ENCODE results near the gene COL27A1. TPM values are rescaled to one million over a fixed set of nuclear protein-coding genes. Genes with fewer than 3 reads are reported as not detected.

COL27A1 gene
- total RNA-seq, 1 donor from 2014 or later: 13.0 TPM

DNA sequence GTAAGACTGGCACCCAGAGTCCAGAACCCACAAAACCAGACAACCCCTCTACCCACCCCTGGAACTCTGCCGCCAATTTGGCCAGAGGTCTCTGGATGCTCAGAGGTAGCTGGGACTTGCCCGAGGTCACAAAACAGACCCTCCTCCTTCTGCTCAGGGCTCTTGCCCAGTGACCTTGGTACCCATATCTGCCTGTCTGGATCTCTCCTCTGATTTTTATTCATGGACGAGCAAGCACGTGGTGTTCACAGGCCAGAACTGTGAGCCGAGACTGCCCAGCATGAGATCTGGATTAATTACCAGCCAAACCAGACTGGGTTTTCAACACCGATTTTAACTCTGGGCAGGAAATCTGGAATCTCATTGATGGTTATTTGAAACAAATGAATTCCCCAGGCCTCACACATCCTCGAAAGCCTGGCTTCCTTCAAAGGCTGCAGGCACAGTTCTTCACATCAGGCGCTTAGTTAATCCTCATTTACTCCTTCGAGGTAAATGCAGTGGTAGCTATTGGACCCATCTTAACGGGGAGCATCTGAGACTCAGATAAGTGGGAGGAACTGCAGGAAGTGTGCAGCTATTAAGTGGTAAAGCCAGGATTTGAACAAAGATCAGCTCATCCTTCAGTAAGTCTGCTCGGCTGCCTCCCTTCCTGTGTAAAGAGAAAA, 21.4 kb downstream of the COL27A1 start:
- H3K27ac ChIP-seq: no peak overlapping the region
- H3K36me3 ChIP-seq: no peaks in the 10 kb centered on the region
- intact Hi-C loops (cut with DNase I): no loop called here
- DNase-seq: no peak
- no peaks in the 10 kb centered on the region for H3K9me3 ChIP-seq
- H3K4me3 ChIP-seq: no peak overlapping the region
- no peaks in the 10 kb centered on the region for H3K27me3 ChIP-seq (ENCODE audit: low read depth)
- peaks cover 29% of the 10 kb centered on the region for H3K4me1 ChIP-seq
- TF ChIP-seq, protein P1, sequence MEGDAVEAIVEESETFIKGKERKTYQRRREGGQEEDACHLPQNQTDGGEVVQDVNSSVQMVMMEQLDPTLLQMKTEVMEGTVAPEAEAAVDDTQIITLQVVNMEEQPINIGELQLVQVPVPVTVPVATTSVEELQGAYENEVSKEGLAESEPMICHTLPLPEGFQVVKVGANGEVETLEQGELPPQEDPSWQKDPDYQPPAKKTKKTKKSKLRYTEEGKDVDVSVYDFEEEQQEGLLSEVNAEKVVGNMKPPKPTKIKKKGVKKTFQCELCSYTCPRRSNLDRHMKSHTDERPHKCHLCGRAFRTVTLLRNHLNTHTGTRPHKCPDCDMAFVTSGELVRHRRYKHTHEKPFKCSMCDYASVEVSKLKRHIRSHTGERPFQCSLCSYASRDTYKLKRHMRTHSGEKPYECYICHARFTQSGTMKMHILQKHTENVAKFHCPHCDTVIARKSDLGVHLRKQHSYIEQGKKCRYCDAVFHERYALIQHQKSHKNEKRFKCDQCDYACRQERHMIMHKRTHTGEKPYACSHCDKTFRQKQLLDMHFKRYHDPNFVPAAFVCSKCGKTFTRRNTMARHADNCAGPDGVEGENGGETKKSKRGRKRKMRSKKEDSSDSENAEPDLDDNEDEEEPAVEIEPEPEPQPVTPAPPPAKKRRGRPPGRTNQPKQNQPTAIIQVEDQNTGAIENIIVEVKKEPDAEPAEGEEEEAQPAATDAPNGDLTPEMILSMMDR (IDR thresholded peaks at IDR 0.05): no peak
- ATAC-seq: no peak

DNA sequence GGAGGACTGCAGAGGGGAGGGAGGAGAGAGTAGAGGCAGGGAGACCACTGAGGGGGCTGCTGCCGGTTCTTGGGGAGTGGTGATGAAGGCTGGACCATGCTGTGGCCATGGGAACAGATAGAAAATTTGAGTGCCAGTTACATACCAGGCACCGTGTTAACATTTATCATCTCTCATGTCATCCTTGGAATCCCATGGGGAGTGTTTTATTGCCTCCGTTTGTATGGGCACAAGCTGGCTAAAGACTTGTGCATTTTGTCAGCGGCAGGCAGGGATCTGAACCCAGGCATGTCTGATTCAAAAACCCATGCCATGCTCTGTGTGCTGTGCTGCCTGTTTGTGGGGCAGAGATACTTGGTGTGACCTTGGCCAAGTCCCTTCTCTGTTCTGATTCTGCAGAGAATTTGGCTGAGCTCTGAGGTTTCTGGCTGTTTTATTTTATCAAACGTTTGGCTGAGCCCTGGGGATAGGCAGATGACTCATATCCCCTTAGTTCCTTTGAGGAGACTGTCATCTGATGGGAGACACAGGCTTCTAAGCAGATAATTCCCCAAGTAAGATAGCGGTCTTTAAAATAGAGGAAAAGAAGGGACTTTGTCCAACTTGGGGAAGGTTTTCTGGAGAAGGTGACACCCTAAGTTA, 22.2 kb downstream of the COL27A1 start:
- intact Hi-C loops (cut with DNase I): no loop called here
- ATAC-seq (no peak), DNase-seq (no peak)
- Histone ChIP-seq H3K36me3 (no peaks in the 10 kb centered on the region), H3K4me1 (peaks cover 29% of the 10 kb centered on the region), H3K9me3 (no peaks in the 10 kb centered on the region), H3K27me3 (ENCODE audit: low read depth) (no peaks in the 10 kb centered on the region), H3K27ac (no peak overlapping the region), H3K4me3 (no peak overlapping the region)
- TF ChIP-seq, protein P1 (IDR thresholded peaks at IDR 0.05): no peak

DNA sequence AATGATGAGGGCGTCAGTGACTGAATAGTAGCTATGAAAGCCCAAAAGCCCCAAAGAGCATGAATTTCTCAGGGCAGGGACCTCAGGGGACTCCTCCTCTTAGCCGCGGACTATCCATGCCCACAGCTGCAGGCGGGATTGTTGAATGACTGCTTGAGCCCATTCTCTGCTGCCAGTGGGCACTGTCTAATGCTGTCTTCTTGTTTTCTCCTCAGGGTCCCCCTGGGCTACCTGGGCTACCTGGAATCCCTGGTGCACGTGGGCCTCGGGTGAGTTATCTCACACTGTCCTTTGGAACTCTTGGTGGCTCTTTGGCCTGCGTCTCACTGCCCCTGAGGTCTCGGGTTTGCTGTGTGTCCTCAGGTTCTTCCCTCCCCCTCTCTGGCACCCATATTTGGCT, 22.7 kb downstream of the COL27A1 start:
- H3K4me1 ChIP-seq: peaks cover 29% of the 10 kb centered on the region
- intact Hi-C loops (cut with DNase I): no loop called here
- DNase-seq: no peak
- H3K27ac ChIP-seq: no peak overlapping the region
- no peak for ATAC-seq
- H3K36me3 ChIP-seq: no peaks in the 10 kb centered on the region
- no peak overlapping the region for H3K4me3 ChIP-seq
- no peaks in the 10 kb centered on the region for H3K9me3 ChIP-seq
- TF ChIP-seq, protein P1 (IDR thresholded peaks at IDR 0.05): no peak
- no peaks in the 10 kb centered on the region for H3K27me3 ChIP-seq (ENCODE audit: low read depth)

DNA sequence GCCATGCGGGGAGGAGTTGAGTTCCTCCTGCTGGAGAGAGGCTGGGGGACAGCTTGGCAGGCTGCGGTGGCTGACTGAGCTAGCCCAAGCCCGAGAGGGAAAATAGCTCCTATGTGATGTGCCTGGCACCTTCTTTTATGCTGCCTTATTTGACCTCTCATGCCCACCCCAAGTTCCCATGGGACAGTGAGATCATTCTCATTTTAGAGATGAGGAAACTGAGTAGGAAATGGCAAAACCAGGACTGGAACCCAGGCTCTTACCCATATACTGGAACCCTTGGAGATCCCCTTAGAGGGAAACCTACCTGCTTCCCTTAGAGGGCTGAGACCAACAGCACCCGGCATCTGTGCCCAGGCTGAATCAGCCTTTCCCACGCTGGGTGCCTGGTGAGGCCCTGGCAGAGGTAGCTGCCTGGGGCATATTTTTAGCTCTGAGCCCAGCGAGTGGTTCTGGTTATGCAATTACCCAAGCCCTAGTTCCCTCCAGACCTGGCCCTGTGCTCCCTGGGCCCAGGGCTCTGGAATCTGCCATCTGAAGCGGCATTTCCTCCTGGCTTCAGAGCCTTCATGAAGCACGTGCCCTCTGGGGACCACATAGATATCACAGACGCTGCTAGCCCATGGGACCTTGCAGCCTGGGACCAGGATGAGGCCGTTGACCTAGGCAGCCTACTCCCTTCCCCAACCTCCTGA, 23.6 kb downstream of the COL27A1 start:
- H3K4me1 ChIP-seq: peaks cover 29% of the 10 kb centered on the region
- H3K9me3 ChIP-seq: no peaks in the 10 kb centered on the region
- intact Hi-C loops (cut with DNase I): no loop called here
- no peaks in the 10 kb centered on the region for H3K27me3 ChIP-seq (ENCODE audit: low read depth)
- TF ChIP-seq, protein P1 (IDR thresholded peaks at IDR 0.05): no peak
- ATAC-seq (no peak), DNase-seq (peak; percentile 33)
- H3K36me3 ChIP-seq: no peaks in the 10 kb centered on the region
- no peak overlapping the region for H3K4me3 ChIP-seq
- no peak overlapping the region for H3K27ac ChIP-seq

DNA sequence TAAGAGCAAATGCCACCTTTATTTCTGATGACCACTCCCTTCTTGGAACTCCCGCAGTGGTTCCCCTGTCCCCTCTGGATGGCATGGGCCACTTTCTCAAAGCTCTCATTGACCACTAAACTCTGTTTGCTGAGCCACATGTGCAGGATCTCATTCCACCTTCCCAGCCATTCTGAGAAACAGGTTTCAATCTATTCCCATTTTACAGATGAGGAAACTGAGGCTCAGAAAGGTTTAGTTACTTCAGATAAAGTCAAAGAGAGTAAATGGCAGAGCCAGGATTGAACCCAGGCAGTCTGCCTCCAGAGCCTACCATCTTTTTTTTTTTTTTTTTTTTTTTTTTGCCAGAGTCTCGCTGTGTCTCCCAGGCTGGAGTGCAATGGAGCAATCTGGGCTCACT, 24.2 kb downstream of the COL27A1 start:
- intact Hi-C loops (cut with DNase I): no loop called here
- no peaks in the 10 kb centered on the region for H3K9me3 ChIP-seq
- ATAC-seq (no peak), DNase-seq (no peak)
- TF ChIP-seq, protein P1 (IDR thresholded peaks at IDR 0.05): no peak
- H3K4me1 ChIP-seq: peaks cover 29% of the 10 kb centered on the region
- H3K27me3 ChIP-seq (ENCODE audit: low read depth): no peaks in the 10 kb centered on the region
- no peak overlapping the region for H3K27ac ChIP-seq
- H3K4me3 ChIP-seq: no peak overlapping the region
- H3K36me3 ChIP-seq: no peaks in the 10 kb centered on the region
